HG03432 (cell line): ENCODE results near the gene ASTL.
"Not testable (repeated sequence)": the region's sequence is repeated elsewhere in the genome, so short reads cannot be mapped to it uniquely, and the experiment has no call there.

Source experiments
- ATAC-seq: cut with Tn5 transposase; IDR thresholded peaks from one replicate; pipeline ENCODE4 v1.9.1; 2021; ENCODE audit warnings: mild to moderate bottlenecking, moderate library complexity; ENCODE audit not compliant: unreplicated experiment

Gene ASTL

DNA sequence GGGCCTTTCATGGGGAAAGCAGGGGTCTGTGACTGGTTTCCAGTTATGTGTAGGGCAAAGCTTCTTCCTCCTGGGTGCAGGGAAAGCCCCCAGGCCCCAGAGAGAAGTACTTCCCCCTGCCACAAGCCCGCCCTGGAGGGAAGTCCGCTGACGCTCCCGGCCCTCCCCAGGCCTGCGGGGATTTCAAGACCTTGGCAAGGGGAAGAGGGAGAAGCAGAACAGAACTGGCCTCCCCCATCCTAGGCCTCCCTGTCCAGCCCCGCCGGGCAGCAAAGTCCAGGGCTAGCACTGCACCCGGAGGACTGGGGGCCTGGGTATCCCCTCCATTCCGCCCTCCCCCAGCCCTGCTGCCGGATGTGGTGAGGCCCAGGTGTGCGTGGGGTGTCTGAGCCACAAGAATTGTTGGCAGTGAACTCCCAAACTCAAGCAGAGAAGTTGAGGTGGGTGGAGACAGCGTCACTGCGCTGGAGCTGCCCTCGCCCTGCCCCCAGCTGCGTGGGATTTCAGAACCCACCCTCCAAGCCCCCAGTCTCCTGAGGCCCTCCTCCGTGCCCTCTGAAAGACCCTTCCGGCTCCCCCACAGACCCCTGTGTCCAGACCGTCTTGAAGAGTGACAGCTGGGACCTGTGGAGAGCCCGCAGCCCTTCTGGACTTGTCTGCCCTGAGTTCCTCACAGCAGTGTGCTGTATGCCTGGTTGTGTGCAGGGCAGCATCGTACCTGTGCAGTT lies 8.0 kb upstream of the ASTL start:
- ATAC-seq: peak; percentile 36

DNA sequence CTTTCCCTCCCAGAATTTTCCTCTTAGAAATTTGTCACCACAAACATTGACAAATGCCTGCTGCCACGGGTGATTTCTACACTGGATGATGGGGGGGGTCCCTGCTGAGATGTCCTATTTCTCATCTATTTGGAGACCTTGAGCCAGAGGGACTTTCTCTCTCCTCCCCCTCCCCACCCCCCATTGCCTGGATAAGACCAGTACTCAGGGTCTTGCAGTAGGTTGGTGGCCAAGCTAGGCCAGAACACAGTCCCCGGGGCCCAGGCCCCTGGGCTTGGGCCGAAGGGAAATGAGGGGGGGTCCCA lies 7.5 kb upstream of the ASTL start:
- no peak for ATAC-seq

DNA sequence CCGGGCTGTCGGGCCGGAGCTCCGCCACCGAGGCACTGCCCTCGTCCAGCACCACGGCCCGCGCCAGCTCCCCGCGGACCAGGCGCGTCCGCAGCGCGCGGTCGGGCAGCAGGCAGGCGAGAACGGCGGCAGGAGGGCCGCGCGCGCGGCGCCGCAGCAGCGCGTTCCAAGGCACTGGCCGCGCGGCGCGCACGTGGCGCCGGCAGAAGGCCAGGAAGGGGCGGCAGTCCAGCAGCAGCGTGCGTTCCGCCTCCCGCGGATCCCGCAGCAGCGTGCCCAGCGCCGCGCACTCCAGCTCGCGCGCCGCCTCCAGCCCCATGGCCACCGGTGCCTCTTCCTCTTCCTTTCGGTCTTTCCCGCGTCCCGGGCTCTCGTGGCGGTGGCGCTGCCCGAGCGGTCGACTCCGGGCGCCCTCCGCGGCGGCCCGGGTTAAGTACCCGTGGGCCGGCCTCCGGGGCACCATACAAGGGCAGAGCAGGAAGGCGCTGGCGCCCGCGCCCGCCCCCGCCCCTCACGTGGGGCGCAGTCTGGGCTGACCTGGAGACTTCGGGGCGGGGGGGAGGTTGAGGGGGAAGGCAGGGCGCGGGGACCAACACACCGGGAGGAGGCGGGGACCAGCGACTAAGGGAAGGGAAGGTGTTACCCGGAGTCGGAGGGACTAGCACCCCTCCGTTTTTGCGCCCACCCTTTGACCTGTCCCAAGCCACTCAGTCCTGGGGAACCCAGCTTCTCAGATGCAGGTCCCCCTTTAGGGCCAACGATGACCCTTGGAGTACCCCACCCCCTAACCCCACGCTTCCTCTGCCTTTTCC lies 6.9 kb upstream of the ASTL start, which contains the start of gene DUSP2:
TSS of gene DUSP2 (minus strand) at position 405 of the 812 bp plus-strand sequence. CDS start at position 319, 86 bp downstream.
- peak; percentile 62 for ATAC-seq

DNA sequence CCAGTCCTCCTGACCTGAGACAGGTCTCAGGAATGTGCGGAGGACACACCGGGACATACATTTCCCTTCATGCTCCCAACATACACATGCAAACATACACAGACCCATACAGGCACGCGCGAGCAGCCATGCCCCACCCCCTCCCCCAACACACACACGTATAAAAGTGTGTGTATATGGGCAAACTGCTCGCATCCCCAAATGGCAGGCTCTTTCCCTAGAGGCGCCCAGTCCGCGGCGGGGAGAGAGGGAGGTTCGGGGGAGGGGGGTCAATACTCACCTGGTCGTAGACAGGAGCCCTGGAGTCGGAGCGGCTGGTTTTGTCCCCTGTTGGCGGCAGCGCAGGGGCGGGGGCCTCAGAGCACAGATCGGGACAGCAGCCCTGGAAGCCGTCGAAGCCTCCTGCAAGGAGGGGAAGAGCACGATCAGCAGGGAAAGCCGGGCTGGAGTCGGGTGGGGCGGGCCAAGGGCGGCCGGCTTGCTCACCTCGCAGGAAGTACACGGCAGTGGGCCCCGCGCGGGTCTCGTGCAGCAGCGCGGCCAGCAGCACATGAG lies 6.3 kb upstream of the ASTL start:
- ATAC-seq: no peak

DNA sequence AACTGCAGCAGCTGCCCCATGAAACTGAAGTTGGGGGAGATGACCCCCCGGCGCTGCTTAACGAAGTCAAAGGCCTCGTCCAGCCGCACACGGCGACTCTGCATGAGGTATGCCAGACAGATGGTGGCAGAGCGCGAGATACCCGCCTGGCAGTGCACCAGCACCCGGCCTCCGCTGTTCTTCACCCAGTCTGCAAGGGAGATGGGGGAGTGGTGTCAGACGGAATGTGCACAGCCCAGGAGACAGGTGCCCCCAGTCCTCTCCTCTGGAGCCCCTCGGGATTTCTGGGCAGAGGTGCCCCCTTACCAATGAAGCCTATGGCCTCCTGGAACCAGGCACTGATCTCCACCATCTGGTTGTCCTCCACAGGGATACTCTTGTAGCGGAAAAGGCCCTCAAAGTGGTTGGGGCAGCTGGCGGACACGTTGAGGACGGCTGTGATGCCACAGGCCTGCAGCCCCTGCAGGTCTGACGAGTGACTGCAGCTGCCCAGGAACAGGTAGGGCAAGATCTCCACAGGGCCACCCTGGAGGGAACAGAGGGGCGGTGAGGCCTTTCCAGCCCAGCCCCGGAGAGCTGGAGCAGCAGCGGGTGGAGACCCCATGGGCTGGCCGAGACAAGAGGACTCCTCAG lies 5.7 kb upstream of the ASTL start:
- ATAC-seq: no peak

DNA sequence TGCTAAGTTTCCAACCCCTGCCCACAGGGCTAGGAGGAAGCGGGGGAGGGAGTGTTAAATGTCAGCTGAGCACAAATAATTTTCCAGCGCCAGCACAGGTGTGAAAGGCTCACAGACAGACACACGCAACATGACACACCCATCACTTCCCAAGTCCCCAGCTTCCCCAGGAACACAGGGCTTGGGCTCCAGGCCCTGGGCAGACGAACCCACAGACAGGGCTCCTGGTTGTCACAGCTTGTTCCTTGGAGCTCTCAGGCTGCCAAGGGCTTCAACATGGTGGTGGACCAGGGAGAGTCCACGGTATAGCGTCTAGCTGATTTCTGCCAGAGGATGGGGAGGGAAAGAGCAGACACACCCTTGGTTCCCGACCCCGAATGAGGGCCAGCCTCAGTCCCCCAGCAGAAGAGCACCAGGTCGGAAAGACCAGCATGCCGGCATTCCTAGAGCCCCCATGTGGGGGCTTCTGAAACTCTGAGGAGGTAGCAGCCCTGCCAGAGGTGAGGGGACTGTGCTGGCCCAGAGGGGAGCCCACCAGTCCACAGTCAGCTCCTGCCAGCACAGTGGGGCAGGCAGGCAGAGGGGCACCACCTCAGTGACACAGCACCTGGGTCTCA lies 5.0 kb upstream of the ASTL start:
- no peak for ATAC-seq

DNA sequence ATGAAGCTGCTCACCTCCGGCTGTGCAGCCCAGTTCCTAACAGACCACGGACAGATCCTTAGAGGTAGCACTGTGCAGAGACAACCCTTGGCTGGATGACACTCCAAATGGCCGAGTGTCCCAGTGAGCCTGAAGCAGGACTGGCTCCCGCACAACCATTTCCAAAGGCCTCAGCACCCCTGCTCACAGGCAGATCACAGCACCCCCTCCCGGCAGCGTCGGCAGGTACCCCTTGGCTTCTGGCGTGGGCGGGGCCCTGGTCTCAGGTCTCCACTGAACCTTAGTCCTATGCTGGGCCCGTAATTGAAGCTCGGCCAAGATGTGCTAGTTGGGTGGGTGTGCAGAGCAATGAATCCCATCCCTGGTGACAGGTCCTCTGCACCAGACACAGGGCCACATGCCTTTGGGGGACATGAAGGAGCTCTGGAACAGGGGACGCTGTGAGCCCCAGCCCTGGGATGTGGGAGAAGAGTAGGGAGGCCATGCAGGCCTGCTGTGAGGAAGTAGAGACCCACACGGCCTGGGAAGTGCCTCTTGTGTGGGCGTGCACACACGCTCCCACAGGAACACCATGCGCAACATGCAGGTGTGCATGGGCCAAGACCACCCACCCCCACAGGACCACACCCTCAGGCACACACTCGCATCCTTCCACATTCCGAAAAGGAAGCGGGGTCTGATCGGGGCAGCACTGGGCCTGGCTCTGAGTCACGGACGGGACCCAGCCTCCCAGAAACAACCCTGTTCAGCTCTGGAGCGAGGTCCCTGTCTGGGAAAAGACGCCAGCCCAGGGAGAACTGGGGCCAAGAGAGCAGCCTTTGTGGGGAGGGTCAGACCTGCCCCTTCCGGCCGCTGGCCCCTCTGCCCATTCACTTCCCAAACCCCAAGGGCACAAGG lies 4.2 kb upstream of the ASTL start:
- no peak for ATAC-seq

DNA sequence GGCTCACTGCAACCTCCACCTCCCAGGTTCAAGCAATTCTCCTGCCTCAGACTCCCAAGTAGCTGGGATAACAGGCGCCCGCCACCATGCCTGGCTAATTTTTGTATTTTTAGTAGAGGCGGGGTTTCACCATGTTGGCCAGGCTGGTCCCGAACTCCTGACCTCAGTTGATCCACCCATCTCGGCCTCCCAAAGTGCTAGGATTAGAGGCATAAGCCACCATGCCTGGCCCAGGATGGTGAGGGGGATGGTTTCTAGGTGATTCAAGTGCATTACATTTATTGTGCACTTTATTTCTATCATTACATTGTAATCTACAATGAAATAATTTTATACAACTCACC lies 3.3 kb upstream of the ASTL start:
- not testable (repeated sequence) for ATAC-seq

DNA sequence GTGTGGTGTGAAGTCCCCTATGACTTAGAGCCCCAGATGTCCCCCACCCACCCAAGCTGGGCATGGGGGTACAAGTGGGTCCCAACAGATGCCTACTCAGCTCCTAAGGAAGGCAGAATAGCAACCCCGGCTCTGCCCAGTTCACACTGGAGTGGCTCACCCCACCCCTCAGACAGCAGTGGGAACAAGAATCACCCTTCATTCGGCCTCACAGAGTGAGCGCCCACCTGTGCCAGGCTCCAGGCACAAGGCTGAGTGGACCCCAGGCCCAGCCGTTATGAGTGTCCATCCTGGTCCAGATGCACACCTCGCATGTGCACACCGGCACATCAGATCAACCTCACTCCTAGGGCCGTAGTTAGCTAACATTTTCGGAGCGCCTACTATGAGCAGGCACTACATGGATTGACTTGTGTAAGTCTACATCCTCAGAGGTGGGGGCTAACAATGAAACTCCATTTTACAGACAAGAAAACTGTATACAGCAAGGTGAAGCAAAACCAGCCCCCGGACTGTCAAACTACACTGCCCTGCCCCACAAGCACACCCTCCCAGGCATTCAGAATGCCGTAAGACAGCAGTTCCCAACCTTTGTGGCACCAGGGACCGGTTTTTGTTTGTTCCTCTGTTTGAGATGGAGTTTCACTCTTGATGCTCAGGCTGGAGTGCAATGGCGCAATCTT lies 2.8 kb upstream of the ASTL start:
- no peak for ATAC-seq

DNA sequence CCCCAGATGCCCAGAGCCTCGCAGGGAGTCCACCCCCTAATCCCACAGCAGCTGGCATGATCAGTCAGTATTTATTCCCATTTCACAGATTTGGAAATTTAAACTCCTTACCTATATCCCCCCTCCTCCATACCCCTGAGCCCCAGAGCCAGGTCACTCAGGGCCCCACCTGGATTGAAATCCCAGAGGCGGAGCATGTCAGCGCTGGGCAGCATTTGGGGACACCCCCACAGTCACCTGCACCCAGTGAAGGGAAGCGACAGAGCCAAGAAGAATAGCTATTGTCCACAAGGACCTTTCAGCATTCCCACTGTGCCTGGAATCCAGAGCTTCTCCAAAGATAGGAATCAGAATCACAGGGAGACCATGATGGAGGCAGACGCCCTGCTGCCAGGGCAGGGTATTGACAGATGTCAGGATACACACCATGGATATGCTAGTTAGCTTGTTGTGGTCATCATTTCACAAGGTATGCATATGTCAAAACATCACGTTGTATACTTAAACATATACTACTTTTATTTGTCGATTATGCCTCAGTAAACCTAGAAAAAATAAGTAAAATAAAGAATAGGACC lies 968 bp upstream of the ASTL start:
- ATAC-seq: no peak

DNA sequence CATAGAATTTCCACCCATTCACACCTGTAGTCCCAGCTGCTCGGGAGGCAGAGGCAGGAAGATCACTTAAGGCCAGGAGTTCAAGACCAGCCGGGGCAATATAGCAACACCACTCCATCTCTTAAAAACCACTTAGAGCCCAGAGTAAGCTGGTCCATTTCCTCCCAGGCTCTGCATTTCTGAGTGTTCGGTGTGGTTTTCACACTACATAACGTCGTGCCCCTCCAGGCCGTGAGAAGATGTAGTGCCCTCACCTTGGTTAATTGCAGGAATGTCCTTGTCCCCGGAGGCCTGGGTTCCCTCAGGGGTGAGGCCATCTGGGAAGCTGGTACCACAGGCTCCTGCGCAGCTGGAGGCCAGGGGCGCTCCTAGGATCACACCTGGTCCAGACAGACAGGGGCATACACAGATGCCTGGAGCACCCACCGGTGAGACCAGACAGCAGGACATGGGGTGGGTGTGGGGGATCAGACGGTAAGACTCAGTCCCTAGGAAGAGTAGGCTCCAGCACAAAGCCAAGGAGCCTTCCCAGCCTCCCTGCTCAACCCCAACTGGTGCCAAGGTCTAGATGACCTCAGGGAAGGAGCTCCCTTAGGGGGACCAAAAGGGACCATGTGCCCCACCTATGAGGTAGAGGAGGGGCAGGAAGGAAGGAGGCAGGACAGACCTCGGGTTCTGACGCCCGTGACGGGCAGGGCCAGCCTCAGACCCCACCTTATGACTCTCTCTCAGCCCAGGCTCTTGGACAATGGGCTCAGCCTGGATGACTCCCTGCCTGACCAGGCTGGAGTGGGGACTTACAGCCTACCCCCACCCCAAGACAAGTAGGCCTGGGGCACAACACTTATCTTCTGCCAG lies 752 bp downstream of the ASTL start:
- ATAC-seq: no peak

DNA sequence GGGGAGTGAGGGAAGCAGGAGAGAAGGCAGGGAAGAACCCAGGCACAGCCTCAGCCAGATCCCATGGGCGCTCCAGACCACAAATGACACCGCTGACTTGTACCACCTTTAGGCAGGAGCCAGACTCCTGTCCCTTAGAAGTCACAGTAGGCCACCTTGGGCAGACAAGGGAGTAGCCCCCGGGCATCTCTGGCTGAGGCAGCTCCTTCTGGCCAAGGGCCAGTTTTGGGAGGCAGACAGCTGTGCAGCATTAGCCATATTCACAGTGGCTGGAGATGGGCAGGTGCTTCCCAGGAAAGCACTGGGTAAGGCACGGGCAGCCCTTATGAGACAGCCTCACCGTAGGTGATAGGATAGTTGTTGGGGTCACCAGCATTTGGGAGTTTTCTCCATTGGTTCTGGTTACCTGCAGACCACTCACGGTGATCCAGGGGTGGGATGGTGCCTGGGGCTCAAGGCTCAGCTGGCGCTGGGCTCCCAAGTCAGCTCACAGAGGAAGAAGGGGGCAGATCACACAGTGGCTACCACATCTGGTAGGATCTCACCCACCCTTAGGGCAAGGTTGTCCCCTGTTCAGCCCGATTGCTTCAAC lies 2.1 kb downstream of the ASTL start:
- no peak for ATAC-seq

DNA sequence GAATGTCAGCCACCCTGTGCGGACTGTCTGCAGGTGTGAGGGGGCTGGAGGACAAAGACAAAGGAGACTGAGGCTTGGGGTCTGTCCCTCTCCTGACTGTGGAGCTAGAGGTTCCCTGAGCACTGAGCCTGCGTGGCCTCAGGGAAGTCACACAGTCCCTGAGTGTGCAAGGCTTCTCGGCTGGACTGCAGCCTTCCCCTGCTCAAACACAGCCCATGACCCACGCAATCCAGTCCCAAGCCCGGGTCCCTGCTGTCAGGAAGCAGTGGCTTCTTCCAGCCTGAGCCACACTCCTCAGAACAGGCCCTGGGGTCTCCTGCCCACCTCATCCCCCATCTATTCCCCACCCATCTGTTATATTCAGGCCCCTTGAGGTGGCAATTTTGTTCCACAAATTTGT lies 2.7 kb downstream of the ASTL start:
- no peak for ATAC-seq

DNA sequence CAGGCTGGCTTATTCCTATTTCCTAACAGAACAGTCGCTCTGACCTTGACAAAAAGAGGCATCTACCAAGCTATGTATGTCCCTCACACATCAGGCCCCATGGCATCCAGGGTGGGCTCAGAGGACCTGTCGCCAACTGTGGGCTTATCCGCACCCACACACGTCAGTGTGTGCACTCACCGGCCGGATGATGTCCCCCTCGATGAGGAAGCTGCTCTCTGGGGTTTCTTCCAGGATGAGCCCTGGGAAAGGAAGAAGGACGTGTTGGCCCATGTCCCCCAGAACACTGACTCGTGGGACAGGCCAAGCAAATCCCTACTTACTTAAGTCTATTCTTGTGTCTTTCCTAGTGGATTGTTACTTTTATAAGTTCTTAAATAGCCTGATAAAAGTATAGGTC lies 3.1 kb downstream of the ASTL start:
- no peak for ATAC-seq

DNA sequence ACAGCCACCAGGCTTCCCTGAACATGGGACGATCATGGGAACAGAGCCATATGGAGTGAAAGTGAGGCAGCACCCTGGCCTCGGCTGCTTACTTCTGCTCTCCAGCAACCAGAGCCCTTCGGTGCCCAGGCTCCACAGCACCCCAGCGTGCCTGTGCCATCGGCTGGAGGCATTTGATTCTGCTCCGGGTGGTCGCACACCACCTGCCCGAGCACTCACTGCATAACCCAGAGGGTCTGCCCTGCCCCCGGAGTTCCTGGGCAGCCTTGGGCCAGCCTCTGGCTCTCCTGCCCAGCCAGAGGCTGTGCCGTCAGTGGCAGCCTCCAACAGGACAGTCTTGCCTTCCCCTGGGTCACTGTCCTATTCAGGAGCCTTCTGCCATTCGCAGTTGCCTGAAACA lies 3.9 kb downstream of the ASTL start:
- ATAC-seq: no peak

DNA sequence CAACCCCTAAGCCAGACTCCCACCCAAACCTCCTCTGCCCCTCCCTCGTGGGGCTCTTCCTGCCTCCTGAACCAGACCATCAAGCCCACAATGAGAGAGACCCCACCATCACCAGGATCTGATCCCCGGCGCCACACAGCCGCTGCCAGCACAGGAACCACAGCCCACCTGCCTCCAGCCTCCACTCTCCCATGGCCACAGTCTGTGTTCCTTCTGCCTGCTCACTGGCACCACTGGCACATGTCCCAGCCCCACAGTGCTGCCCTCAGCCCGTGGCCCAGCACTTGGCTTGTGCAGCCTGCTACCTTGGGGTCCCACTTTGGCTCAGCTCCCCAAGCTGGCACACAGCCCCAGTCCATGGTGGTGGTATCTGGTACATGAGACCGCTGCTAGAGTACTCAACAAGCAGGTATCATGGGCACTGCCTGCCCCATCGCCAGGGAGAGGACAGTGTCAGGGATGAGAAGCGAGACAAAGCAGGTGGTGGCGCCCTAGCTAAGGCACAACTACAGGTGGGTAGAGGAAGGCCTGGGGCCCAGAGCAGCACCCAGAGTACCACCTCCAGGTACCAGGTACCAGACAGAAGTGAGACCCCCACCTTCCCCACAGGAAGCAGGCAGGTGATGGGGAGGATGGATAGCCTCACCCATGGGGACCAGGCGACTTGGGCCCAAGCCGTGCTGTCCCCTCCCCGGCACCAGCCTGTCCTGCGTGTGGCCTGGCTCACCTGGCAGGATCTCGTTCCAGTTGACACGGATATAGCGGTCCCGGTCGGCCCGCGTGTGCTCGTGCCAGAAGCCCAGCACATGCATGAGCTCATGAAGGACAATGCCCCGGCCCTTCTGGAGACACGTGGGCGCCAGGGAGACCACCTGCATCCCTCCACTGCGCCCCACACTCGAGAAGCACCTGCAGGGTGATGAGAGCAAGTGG lies 6.2 kb downstream of the ASTL start:
- ATAC-seq: no peak

DNA sequence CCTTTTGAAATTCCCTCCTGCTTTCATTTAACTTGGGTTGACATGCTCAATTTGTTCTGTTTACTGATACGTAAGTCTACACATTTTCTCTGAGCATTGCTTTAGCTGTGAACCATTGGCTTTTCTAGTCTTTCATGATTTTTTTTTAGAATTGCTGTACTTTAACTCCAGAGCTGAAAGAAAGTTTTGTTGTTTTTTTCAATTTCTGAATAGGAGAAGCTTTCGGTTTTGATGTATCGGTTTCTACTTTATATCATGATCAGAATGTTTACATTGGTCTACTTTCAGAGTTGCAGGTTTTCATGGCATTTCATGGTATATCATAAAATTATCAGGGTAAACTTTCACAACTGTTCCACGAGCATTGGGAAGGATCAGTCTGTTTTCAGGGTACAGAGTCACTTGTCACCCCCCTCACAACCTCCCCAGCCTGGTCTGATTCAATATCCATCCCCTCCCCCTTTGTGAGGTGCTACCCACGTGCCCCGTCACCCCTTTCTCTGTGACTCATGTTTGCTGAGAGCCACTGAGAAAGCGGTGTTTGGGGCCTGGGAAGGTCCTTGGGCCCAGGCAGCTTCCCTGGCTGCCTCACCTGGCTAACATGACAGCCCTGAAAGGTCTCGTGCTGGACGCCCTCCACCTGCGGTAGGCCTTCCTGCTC lies 7.0 kb downstream of the ASTL start:
- ATAC-seq: no peak
